Upper lobe of right lung (tissue), 1 donor: ENCODE results near the gene TLN1. TPM values are rescaled to one million over a fixed set of nuclear protein-coding genes. Genes with fewer than 3 reads are reported as not detected.

Experiments
- ATAC-seq: fragments of 200-7000 bp; cut with Tn5 transposase; one replicate; pipeline ENCODE4 v1.9.1; 2020; ENCODE audit warnings: mild to moderate bottlenecking, moderate library complexity
- DNase-seq: peaks from one replicate; pipeline ENCODE4 v3.0.0-alpha.2; 2020
- H3K27ac ChIP-seq: fragments of 200-600 bp; one replicate; pipeline ENCODE4 v1.8.0; 2022
- H3K27me3 ChIP-seq: fragments of 200-600 bp; one replicate; pipeline ENCODE4 v1.8.0; 2022; ENCODE audit warnings: mild to moderate bottlenecking
- H3K36me3 ChIP-seq: fragments of 200-600 bp; one replicate; pipeline ENCODE4 v1.8.0; 2022
- H3K4me1 ChIP-seq: fragments of 200-600 bp; one replicate; pipeline ENCODE4 v1.8.0; 2022
- H3K4me3 ChIP-seq: fragments of 200-600 bp; one replicate; pipeline ENCODE4 v1.8.0; 2022; ENCODE audit warnings: mild to moderate bottlenecking
- H3K9me3 ChIP-seq: fragments of 200-600 bp; one replicate; pipeline ENCODE4 v1.8.0; 2022
- intact Hi-C: fragments of 100-400 bp; cut with DNase I; formaldehyde crosslinking; loops from one replicate; pipeline ENCODE4 v1.11.0; 2022
- total RNA-seq: library from RNA; stranded (reverse); fragmentation: NEBNext Ultra II Directional; extraction: Animal tissue kit (Norgen Biotek cat#: 25700); gene quantifications from one replicate; pipeline ENCODE4 v1.2.1, GENCODE V29; 2021
- TF ChIP-seq, protein P1 (sequence below): fragments of 200-600 bp; IDR thresholded peaks from one replicate; pipeline ENCODE4 v1.8.0; 2022; ENCODE audit warnings: antibody characterized with exemption
- donor health status: DM: no; HTN: yes; CAD: no; lungs with severe emphysema.

TLN1 gene
- total RNA-seq, 1 donor from 2014 or later = 439 TPM

GRCh38 chr9:35753466-35753865 lies 21.5 kb upstream of the TLN1 start:
- TF ChIP-seq, protein P1, sequence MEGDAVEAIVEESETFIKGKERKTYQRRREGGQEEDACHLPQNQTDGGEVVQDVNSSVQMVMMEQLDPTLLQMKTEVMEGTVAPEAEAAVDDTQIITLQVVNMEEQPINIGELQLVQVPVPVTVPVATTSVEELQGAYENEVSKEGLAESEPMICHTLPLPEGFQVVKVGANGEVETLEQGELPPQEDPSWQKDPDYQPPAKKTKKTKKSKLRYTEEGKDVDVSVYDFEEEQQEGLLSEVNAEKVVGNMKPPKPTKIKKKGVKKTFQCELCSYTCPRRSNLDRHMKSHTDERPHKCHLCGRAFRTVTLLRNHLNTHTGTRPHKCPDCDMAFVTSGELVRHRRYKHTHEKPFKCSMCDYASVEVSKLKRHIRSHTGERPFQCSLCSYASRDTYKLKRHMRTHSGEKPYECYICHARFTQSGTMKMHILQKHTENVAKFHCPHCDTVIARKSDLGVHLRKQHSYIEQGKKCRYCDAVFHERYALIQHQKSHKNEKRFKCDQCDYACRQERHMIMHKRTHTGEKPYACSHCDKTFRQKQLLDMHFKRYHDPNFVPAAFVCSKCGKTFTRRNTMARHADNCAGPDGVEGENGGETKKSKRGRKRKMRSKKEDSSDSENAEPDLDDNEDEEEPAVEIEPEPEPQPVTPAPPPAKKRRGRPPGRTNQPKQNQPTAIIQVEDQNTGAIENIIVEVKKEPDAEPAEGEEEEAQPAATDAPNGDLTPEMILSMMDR = no peak
- Histone ChIP-seq H3K9me3 (no peaks in the 10 kb centered on the region), H3K36me3 (peaks cover 32% of the 10 kb centered on the region), H3K27ac (no peak overlapping the region), H3K4me1 (peaks cover 31% of the 10 kb centered on the region), H3K4me3 (no peak overlapping the region), H3K27me3 (no peaks in the 10 kb centered on the region)
- ATAC-seq (no peak), DNase-seq (no peak)
- intact Hi-C loops = no loop called here

- peaks cover 38% of the 10 kb centered on the region for H3K36me3 ChIP-seq
These were observed 18.2 kb upstream of the TLN1 start for GRCh38 chr9:35750256-35750531.

GRCh38 chr9:35749515-35750255 lies 17.7 kb upstream of the TLN1 start:
- intact Hi-C loops = no loop called here
- DNase-seq = peak; percentile 78
- H3K4me3 ChIP-seq = peak overlapping the region; percentile 98
- peaks cover 42% of the 10 kb centered on the region for H3K4me1 ChIP-seq
- peaks cover 43% of the 10 kb centered on the region for H3K36me3 ChIP-seq
- peak; percentile 57 for ATAC-seq
- no peaks in the 10 kb centered on the region for H3K9me3 ChIP-seq
- peak overlapping the region; percentile 91 for H3K27ac ChIP-seq
- TF ChIP-seq, protein P1 = no peak
- H3K27me3 ChIP-seq = no peaks in the 10 kb centered on the region

More at GRCh38 chr9:35750256-35750531, 18.2 kb upstream of the TLN1 start:
- DNase-seq (no peak), ATAC-seq (no peak)
- intact Hi-C loops = no loop called here
- Histone ChIP-seq H3K4me3 (peak overlapping the region; percentile 98), H3K27me3 (no peaks in the 10 kb centered on the region), H3K9me3 (no peaks in the 10 kb centered on the region), H3K4me1 (peaks cover 38% of the 10 kb centered on the region), H3K27ac (peak overlapping the region; percentile 91)
- TF ChIP-seq, protein P1 = no peak

- intact Hi-C loops = no loop called here
- Histone ChIP-seq H3K27ac (peak within 1 kb of the TSS; percentile 91), H3K9me3 (no peaks in the 10 kb centered on the region), H3K27me3 (no peaks in the 10 kb centered on the region), H3K4me1 (peaks cover 42% of the 10 kb centered on the region), H3K4me3 (peak within 1 kb of the TSS; percentile 98), H3K36me3 (peaks cover 50% of the 10 kb centered on the region)
- DNase-seq = peak; percentile 94
- peak; percentile 95 for ATAC-seq
- TF ChIP-seq, protein P1 = no peak
These were observed 17.0 kb upstream of the TLN1 start, which contains the start of the genes GBA2 and RGP1 for GRCh38 chr9:35748858-35749514. GBA2 (minus strand) TSS chr9:35749228; CDS start chr9:35748704, 524 bp downstream. RGP1 (plus strand) TSS chr9:35749287; CDS start chr9:35749756, 469 bp downstream.

DNA sequence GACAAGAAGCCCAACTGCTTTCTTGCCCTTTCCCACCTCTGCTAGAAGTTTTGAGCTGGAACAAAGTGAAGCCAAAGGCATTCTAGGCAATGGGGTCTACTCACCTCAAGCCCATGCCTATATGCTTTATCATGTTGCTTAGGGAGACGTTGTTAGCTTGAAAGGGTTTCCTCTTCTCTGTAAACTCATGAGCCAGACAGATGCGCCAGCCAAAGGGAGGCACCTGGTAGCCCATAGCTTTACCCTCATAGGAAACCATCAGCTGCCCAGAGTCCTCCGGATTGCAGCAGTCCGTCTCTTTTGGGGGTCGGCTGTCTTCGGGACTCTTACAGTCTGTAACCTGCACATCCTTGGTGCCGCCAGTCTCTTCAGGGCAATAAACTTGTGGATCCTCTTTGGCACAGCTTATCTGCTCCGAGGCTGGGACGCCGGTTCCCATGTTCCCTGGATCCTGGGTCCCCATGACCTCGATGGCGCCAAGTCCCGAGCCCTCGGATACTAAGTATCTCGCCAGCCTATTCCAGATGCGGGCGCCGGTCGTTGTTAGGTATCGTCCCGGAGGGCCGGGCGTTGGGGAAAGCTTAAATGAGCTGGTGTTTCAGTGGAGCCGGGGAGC lies 16.4 kb upstream of the TLN1 start:
- no peaks in the 10 kb centered on the region for H3K9me3 ChIP-seq
- ATAC-seq (no peak), DNase-seq (no peak)
- H3K36me3 ChIP-seq = peaks cover 53% of the 10 kb centered on the region
- H3K4me3 ChIP-seq = peak overlapping the region; percentile 98
- TF ChIP-seq, protein P1 = no peak
- H3K27ac ChIP-seq = peak overlapping the region; percentile 91
- intact Hi-C loops = no loop called here
- peaks cover 42% of the 10 kb centered on the region for H3K4me1 ChIP-seq
- H3K27me3 ChIP-seq = no peaks in the 10 kb centered on the region
